Endodermal cell (in vitro differentiated cells): Measurements from ENCODE around the gene ZDHHC4. TPM values are rescaled to one million over a fixed set of nuclear protein-coding genes. Genes with fewer than 3 reads are reported as not detected.

Source experiments
- DNase-seq: peaks from one replicate; pipeline ENCODE4 v3.0.0-alpha.2; 2017
- H3K27ac ChIP-seq: 2 replicates; pipeline ENCODE4 v1.5.1; 2013; ENCODE audit warnings: mild to moderate bottlenecking, low read depth, low read length, moderate library complexity
- H3K27me3 ChIP-seq: 2 replicates; pipeline ENCODE4 v1.6.1; 2013; ENCODE audit warnings: mild to moderate bottlenecking, low read length, moderate library complexity; ENCODE audit not compliant: insufficient read depth, control insufficient read depth, poor library complexity, severe bottlenecking
- H3K36me3 ChIP-seq: 2 replicates; pipeline ENCODE4 v1.7.0; 2013; ENCODE audit warnings: mild to moderate bottlenecking, low read length, moderate library complexity; ENCODE audit not compliant: control insufficient read depth, insufficient read depth
- H3K4me1 ChIP-seq: one replicate; pipeline ENCODE4 v1.7.0; 2013; ENCODE audit warnings: low read length; ENCODE audit not compliant: control insufficient read depth, insufficient read depth
- H3K4me3 ChIP-seq: 2 replicates; pipeline ENCODE4 v1.5.1; 2013; ENCODE audit warnings: mild to moderate bottlenecking, low read length, moderate library complexity
- H3K9ac ChIP-seq: 2 replicates; pipeline ENCODE4 v1.6.1; 2013; ENCODE audit warnings: mild to moderate bottlenecking, low read length, moderate library complexity; ENCODE audit not compliant: poor library complexity, severe bottlenecking; ENCODE audit errors: extremely low read depth
- H3K9me3 ChIP-seq: 2 replicates; pipeline ENCODE4 v1.6.1; 2013; ENCODE audit warnings: mild to moderate bottlenecking, low read length, moderate library complexity; ENCODE audit not compliant: control insufficient read depth
- H3K27ac Mint-ChIP-seq: 2 replicates; pipeline ENCODE4 v1.8.0; 2020; ENCODE audit warnings: mixed read lengths
- H3K27me3 Mint-ChIP-seq: 2 replicates; pipeline ENCODE4 v1.8.0; 2021; ENCODE audit warnings: mild to moderate bottlenecking, mixed read lengths; ENCODE audit not compliant: insufficient read depth
- H3K36me3 Mint-ChIP-seq: 2 replicates; pipeline ENCODE4 v1.8.0; 2020; ENCODE audit warnings: low read depth, mixed read lengths
- H3K4me1 Mint-ChIP-seq: 2 replicates; pipeline ENCODE4 v1.8.0; 2020; ENCODE audit warnings: mixed read lengths
- H3K4me3 Mint-ChIP-seq: 2 replicates; pipeline ENCODE4 v1.8.0; 2020; ENCODE audit warnings: mild to moderate bottlenecking, moderate library complexity, mixed read lengths
- H3K9me3 Mint-ChIP-seq: 2 replicates; pipeline ENCODE4 v1.8.0; 2020; ENCODE audit warnings: mild to moderate bottlenecking, mixed read lengths
- CTCF ChIP-seq: fragments of 200-600 bp; sonication (generic); conservative IDR thresholded peaks from 2 replicates; pipeline ENCODE4 v1.5.0; 2021; ENCODE audit warnings: antibody characterized with exemption, mild to moderate bottlenecking
- WGBS, 2 experiments: methylation state at CpG; one replicate each; pipeline versions ENCODE4 v1.1.5 to v1.1.7; 2013; ENCODE audit warnings: missing lambda C conversion rate in 2 of 2, mixed read lengths in 1 of 2; ENCODE audit not compliant: insufficient coverage in 1 of 2, insufficient read length in 1 of 2; 5-methylcytosine and 5-hydroxymethylcytosine counted together
- long read RNA-seq, 4 experiments: library from polyadenylated mRNA in 2 of 4; library from RNA in 1 of 4; library from capped mRNA in 1 of 4; stranded (forward) in 3 of 4; unstranded in 1 of 4; transcript quantifications; one replicate each; pipeline ENCODE4 v2.0.0, GENCODE V29; 2020 to 2021; ENCODE audit warnings: inconsistent platforms in 1 of 4
- polyA plus RNA-seq, 2 experiments: library from polyadenylated mRNA; stranded (reverse); fragments of 50-300 nt; gene quantifications; one replicate each; pipeline ENCODE4 v1.2.3, GENCODE V29; 2013
- total RNA-seq, 2 donors: library from RNA; stranded (reverse); fragmentation: NEBNext Ultra II Directional in 1 of 2; extraction: Animal tissue kit (Norgen Biotek cat#: 25700) in 1 of 2; gene quantifications; 2 replicates in 1 of 2; 3 replicates in 1 of 2; pipeline ENCODE4 v1.2.1, GENCODE V29; 2021

ZDHHC4 gene
- 10 to 100 TPM; 79.1 to 85.6 TPM for total RNA-seq
- 62.8 TPM for polyA plus RNA-seq (2013, experiment 1 of 2)
- 47.9 TPM for polyA plus RNA-seq (2013, experiment 2 of 2)
- long read RNA-seq, experiment 1, transcript ZDHHC4-205 (8 exons, 1,552 nt): minor isoform, 6 of 44 reads
- long read RNA-seq, experiment 1, transcript ZDHHC4-203 (9 exons, 1,461 nt): minor isoform, 5 of 44 reads
- long read RNA-seq, experiment 1, transcript ZDHHC4-201 (8 exons, 1,259 nt): major isoform, 7 of 44 reads
- long read RNA-seq, experiment 1, partial matches to known transcripts: 14 of 44 reads
- long read RNA-seq, experiment 1, other reads (novel, unspliced or antisense): 5 of 44 reads
- long read RNA-seq, experiment 2, transcript ZDHHC4-206 (8 exons, 1,348 nt): minor isoform, 6 of 109 reads
- long read RNA-seq, experiment 2, transcript ZDHHC4-201 (8 exons, 1,259 nt): major isoform, 33 of 109 reads
- long read RNA-seq, experiment 2, transcript ZDHHC4-205 (8 exons, 1,552 nt): minor isoform, 16 of 109 reads
- long read RNA-seq, experiment 2, transcript ZDHHC4-203 (9 exons, 1,461 nt): minor isoform, 17 of 109 reads
- long read RNA-seq, experiment 2, partial matches to known transcripts: 16 of 109 reads
- long read RNA-seq, experiment 2, other reads (novel, unspliced or antisense): 15 of 109 reads
- long read RNA-seq, experiment 3, transcript ZDHHC4-203 (9 exons, 1,461 nt): minor isoform, 27 of 245 reads
- long read RNA-seq, experiment 3, transcript ZDHHC4-205 (8 exons, 1,552 nt): minor isoform, 54 of 245 reads
- long read RNA-seq, experiment 3, transcript ZDHHC4-201 (8 exons, 1,259 nt): major isoform, 79 of 245 reads
- long read RNA-seq, experiment 3, transcript ZDHHC4-202 (8 exons, 1,942 nt): minor isoform, 25 of 245 reads
- long read RNA-seq, experiment 3, partial matches to known transcripts: 14 of 245 reads
- long read RNA-seq, experiment 3, other reads (novel, unspliced or antisense): 22 of 245 reads
- long read RNA-seq, experiment 4, transcript ZDHHC4-201 (8 exons, 1,259 nt): major isoform, 82 of 156 reads
- long read RNA-seq, experiment 4, transcript ZDHHC4-205 (8 exons, 1,552 nt): minor isoform, 26 of 156 reads
- long read RNA-seq, experiment 4, transcript ZDHHC4-202 (8 exons, 1,942 nt): minor isoform, 9 of 156 reads
- long read RNA-seq, experiment 4, transcript ZDHHC4-206 (8 exons, 1,348 nt): minor isoform, 9 of 156 reads
- long read RNA-seq, experiment 4, partial matches to known transcripts: 8 of 156 reads
- long read RNA-seq, experiment 4, other reads (novel, unspliced or antisense): 19 of 156 reads

GRCh38 chr7:6577369-6578113 lies at the start of gene ZDHHC4:
Gene ZDHHC4 (plus strand): TSS chr7:6577454. CDS start chr7:6580562, 3,108 bp downstream.
- Histone ChIP-seq H3K9ac (peak within 1 kb of the TSS; percentile 60), H3K36me3 (peaks cover 18% of the 10 kb centered on the region), H3K4me1 (no peaks in the 10 kb centered on the region), H3K9me3 (no peaks in the 10 kb centered on the region), H3K4me3 (peak within 1 kb of the TSS; percentile 78), H3K27me3 (no peaks in the 10 kb centered on the region), H3K27ac (peak within 1 kb of the TSS; percentile 79)
- Mint-ChIP-seq H3K36me3 (peaks cover 30% of the 10 kb centered on the region), H3K4me3 (peak within 1 kb of the TSS; percentile 73), H3K27ac (peak within 1 kb of the TSS; percentile 93), H3K4me1 (peaks cover 6% of the 10 kb centered on the region), H3K9me3 (no peaks in the 10 kb centered on the region), H3K27me3 (peaks cover 5% of the 10 kb centered on the region)
- DNase-seq: peak; percentile 87
- no peak for TF ChIP-seq CTCF
- WGBS, 2 experiments: 33 to 45% methylated on average over 27 to 50 of the region's 51 CpGs

DNA sequence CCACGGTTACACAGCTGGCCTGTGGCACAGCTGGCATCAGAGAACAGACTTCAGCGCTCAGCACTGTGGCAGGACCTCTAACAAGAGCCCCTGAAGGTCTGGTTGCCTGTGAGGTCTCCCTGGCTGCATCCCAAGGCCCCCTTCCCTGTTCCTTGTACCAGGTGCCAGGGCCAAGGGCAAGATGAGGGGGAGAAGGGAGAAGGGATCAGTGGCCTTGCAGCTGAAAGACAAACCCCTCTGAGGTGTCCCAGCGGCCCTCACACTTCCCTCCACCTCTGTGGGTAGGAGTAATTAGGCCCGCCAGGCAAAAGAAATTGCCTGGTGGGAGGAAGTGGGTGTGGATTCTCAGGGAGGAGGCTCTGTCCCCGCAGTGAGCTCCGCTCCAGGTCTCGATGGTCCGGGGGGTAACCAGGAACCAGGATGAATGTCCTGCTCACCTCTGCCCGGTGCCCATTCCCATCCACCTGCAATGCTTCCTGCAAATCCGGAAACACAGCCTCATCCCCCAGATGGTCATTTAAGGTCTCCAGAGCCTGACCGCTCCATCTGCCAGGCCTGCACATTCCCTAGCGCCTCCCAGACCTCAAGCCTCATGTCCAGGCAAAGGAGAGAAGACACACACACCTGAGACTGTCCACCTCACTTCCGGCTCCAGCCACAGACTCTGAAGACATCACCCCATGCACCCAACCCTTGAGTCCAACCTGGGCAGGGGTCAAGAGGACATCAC lies 48.7 kb upstream of the ZDHHC4 start:
- Histone ChIP-seq H3K27ac (no peak overlapping the region), H3K9ac (no peak overlapping the region), H3K4me3 (no peak overlapping the region), H3K4me1 (no peaks in the 10 kb centered on the region), H3K36me3 (no peaks in the 10 kb centered on the region), H3K9me3 (no peaks in the 10 kb centered on the region), H3K27me3 (peaks cover 79% of the 10 kb centered on the region)
- Mint-ChIP-seq H3K9me3 (no peaks in the 10 kb centered on the region), H3K27me3 (peaks cover 80% of the 10 kb centered on the region), H3K27ac (no peak overlapping the region), H3K36me3 (no peaks in the 10 kb centered on the region), H3K4me1 (peaks cover 4% of the 10 kb centered on the region), H3K4me3 (no peak overlapping the region)
- 81 to 100% methylated on average over 1 to 12 of the region's 13 CpGs for WGBS, 2 experiments
- no peak for DNase-seq
- TF ChIP-seq CTCF: no peak
